GM18520 (cell line): Measurements from ENCODE around the gene BMPR1A.

Experiments used
- ATAC-seq: cut with Tn5 transposase; IDR thresholded peaks from one replicate; pipeline ENCODE4 v1.9.1; 2021; ENCODE audit not compliant: unreplicated experiment

BMPR1A gene

DNA sequence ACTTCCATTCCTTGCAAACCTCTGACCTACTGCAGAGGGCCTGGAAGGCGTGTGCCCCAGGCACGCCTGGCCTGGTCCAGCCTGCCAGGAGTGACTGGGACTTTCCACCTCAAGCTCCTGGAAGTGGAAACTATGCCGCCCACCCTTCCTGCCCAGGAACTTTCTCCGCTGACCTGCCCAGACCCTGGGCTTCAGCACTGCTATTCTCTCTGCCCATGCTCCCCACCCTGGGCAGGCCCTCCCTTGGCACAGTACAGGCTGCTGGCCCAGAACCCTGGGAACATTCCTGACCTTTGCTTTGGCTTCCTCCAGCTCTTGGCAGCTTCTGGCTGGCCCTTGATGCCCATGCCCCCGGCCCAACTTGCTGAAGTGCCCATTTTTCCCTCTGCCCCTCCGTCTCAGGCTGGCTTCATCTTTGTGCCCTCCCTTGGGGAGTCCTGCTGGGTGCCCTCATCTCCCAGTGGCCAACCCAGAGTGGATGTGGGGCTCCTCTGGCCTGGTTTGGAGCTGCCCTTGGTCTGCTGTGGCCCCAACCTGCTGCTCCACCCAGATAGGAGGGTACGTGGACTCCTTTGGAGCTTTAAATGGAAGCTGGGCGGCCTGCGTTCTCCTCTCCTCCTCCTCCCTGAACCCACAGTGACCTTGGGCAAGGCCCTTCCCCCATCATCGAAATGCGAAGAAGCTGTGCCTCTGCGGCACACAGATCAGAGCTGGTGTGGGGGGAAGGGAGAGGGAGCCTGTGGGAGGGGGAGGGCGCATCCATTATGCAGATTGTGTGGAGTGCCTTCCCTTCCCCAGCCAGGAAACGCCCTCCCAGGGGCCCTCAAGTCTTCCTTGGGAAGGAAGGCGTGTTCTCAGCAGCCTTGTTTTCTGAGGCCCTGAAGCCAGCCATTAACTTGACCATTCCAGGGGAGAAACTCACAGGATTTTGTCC lies 197.6 kb downstream of the BMPR1A start:
- no peak for ATAC-seq

DNA sequence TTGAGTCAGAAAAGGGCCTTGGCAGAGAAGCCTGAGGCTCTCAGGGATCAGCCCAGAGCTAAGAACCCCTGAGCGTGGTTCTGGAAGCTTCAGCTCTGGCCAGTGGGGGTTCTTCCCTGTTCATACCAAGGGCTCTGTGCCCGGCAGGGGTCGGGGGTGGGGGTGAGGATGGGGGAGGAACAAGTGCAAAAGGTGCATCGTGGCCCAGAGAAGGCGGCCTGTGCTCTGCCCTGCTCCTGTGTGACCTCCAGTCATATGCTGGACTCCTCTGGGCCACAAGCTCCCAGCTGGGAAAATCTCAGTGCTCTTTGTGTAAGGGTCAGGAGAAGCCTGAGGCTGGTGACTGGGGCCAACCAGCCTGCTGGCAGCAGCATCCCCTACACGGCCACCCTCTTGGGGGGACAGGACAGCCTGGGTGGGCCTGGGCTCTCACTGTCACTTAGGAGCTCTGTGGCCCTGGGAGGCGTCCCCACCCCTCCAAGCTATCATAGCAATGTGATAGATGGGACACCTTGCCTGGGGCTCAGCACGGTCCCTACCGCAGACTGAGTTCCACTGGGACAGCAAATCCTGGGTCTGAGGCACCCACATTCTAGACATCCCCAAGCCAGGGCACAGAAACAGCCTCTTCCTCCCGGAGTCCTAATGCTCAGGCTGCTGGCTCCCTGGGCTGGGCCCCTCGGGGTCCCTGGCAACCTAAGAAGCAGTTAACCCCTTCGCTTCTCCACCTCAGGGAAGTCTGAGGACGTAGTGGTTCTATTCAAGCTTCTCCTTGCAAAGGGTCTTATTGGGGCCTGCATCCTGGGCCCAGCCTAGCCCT lies 198.5 kb downstream of the BMPR1A start:
- no peak for ATAC-seq

DNA sequence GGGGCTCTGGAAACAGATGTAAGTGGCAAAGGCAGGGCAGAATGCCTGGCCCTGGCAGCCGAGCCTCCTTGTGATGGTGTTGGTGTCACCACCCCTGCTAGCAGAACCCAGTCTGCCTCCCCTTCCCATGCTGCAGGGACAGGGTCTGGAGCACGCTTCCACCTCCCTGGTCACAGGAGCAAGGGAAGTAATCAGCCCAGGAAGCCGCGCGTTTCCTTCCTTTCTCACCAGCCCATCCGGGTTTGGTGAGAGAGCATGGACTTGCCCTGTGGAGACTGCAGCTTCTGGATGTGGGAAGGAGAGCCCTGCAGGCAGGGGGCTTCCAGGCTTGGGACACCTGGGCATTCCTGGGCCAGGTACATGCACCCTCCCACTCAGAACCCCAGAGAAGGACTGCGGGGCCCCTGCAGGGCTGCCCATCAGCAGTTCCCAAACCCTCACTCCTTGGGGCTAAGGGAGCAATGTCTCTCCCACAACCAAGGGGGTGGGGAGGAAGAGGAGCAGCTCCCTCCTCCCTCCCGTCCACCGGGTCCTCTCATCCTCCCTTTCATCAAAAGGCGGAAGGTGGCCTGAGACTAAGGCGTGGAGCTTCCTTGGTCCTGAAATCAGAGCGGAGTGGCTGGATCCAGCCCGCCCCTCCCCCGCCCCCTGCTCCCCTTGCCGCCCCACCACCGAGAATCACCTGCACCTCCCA lies 199.2 kb downstream of the BMPR1A start:
- no peak for ATAC-seq

DNA sequence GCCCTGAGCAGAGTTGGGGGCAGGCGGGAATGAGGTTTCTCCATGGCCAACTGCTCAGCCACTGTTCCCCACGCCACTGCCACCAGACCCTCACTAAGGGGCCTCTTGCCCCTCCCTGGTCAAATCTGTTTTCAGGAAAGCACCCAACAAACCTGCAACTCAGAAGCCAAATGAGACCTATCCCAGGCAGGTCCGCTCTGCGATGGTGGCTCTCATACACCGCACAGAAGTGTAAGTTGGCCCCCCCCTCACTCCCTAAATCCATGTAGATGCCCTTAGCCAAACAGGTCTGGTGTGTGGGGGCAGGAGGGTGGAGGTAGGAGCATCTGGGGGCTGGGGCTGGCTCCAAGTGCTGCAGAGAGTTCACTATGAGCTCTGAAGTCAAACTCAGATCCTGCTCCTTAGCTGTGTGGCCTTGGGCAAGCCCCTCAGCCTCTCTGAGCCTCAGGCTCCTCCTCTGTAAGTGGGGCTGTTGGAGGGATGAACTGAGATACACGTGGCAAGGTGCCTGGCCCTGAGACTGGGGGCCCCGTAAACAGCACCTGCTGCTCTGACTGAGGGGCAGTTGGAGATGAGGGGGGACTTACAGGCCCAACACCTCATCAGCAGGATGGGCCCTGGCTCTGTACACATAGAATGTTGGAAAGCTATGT lies 199.9 kb downstream of the BMPR1A start:
- ATAC-seq = no peak

DNA sequence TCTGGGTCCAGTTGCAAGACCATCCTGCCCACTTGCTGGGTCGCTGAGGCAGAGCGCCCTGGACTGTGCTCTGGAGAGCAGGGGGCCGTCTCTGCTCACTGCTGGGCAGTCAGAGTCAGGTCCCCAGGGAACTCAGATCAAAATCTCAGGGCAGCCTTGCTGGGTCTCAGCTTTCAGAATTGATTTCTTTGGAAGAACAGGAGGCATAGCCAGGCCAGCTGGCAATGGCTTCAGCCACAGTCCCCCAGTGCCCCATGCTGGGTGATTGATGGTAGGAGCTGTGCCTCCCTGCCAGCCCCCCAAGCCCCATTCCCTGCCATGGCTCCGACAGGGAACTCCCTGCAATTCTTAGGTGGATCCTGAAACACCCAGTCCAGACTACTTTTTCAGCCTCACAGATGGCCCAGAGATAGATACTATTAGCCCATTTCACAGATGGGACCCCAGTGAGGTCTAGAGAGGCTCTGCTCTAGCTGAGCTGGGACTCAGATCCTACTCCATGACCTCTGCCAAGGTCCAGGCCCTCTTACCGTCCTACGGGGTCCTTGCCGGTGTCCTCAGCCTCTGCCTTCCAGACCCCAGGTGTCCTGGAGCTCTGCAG lies 200.5 kb downstream of the BMPR1A start:
- no peak for ATAC-seq

DNA sequence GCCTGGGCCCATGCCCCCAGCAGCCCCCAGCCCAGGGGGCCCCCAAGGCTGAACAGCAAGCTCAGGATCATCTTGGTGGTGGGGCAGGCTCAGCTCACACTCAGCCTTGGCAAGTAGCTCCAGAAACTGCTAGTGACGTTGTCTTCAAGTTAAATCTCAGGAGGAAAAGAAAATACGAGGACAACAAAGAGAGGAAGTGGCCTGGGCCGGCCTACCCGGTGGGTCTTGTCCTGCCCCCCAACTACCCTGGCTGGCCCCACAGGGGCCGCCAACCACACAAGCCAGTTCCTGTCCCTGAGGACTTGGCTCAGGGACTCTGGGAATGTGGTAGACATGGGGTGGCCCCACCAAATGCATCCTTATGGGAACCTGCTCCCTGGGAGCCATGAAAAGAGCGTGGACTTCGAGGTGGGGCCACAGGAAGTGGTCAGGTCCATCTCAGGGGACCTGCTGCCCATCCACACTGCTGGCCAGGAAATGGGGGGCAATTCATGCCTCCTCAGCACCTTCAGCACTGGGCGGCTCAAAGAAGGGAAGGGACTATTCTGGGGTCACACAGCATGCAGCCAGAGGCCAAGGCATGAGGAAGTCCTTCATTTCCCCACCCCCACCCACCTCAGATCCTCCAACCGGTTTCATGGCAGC lies 201.2 kb downstream of the BMPR1A start, which contains the start of gene MMRN2:
Gene MMRN2, minus strand, starts transcription at position 145 of the 645 bp plus-strand sequence. Its CDS starts 74 bp downstream, at position 71.
- ATAC-seq = no peak

DNA sequence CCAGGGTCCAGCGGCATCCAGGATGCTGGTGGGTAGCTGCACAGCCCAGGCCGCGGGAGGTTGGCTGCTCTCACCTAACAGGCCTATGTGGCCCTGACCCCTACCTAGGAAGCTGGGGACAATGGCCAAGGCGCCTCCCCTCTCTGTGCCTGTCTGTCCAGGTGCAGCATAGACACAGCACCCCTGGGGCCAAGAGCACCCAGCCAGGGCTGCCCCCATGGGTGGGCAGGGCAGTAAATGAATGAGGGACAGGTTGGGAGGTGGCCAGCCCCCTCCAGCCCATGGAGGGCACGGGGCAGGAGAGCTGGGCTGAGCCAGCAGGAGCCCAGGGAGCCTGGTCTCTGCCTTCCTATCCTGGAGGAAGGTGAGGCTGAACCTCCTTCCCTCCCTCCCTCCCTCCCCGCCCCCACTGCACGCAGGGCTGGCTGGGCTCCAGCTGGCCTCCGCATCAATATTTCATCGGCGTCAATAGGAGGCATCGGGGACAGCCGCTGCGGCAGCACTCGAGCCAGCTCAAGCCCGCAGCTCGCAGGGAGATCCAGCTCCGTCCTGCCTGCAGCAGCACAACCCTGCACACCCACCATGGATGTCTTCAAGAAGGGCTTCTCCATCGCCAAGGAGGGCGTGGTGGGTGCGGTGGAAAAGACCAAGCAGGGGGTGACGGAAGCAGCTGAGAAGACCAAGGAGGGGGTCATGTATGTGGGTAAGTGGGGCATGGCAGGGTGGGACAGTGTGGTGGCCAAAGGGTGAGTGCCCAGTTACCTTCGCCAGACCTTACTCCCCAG lies 201.9 kb downstream of the BMPR1A start, which contains the start of gene SNCG:
Gene SNCG, plus strand, starts transcription at position 484 of the 785 bp plus-strand sequence. Its CDS starts 99 bp downstream, at position 583.
- ATAC-seq = no peak

DNA sequence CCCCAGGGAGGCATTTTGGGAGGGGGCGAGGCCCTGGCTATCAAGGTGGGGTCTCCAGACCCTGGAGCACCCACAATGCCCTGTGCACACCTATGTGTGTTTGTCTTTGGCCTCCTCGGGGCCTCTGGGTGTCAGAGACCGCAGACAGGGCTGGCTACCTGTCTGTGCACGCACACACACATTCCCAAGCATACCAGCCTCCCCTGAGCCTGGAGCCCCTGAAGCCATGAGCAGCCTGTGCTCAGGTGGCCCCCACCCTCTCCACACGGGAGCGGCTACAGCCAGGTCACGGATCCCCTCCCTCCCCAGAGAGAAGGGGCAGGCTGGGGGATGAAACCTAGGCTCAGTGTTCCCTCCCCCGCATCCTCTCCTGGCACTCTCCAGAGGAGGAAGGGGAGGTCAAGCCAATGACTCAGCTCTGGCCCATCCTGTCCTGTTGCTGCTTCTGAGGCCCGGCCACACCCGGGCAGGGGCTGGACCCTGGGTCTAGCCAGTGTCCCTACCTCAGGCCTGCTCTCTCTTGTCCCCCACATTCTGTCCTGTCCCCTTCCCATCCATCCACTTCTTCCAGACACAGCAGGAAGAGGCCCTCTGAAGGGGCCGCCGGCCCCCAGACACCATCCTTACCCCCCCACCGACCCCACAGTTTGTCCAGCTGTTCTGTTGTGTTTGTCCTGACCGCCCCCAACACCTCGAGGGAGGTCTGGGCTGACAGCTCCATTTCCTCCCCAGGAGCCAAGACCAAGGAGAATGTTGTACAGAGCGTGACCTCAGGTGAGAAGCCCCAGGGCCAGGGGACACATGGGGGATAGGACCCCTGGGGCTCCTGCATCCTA lies 202.7 kb downstream of the BMPR1A start:
- ATAC-seq = no peak

DNA sequence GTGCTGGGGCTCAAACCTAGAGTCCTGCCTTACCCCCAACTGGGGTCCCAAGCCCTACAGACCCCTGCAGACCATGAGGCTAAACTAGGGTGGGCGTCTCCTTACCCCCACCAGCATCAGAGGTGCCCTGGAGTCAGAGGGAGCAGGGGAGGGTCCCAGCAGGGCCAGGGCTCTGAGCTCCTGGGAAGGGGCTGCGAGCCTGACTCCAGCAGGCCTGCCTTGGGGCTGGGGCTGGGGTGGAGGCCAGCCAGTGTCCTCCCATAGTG lies 203.3 kb downstream of the BMPR1A start:
- ATAC-seq = no peak

DNA sequence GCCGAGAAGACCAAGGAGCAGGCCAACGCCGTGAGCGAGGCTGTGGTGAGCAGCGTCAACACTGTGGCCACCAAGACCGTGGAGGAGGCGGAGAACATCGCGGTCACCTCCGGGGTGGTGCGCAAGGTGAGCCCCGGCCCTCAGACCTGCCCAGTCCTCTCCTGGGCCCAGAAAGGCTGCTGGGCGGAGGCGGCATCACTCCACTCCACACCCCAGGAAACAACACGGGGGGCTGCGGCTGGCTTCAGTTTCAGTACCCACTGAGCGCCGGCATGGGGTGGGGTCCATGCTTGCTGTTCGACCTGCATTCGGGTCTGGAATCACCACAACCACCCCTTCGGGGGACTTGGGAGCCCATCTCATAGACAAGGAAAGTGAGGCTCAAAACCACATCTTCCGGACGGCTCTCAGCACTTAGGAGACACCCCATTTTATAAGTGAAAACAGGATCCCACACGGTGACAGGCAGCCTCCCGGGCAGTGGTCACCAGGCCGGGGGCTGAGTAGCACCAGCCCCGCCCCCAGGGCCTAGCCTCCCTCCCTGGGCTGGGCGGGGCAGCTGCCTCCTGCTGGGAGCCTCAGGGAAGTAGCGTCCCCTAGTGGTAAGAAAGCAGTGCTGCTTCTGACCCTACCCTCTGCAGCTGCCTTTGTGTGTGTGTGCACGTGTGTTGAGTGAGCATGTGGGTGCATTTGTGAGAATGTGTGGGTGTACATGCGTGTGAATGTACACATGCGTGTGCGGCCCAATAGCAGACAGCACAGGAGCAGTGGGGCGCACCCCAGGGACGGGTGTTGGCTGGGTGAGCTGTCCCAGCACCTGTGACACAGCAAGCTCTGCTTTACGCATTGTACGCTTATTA lies 203.8 kb downstream of the BMPR1A start:
- ATAC-seq = peak; percentile 55

DNA sequence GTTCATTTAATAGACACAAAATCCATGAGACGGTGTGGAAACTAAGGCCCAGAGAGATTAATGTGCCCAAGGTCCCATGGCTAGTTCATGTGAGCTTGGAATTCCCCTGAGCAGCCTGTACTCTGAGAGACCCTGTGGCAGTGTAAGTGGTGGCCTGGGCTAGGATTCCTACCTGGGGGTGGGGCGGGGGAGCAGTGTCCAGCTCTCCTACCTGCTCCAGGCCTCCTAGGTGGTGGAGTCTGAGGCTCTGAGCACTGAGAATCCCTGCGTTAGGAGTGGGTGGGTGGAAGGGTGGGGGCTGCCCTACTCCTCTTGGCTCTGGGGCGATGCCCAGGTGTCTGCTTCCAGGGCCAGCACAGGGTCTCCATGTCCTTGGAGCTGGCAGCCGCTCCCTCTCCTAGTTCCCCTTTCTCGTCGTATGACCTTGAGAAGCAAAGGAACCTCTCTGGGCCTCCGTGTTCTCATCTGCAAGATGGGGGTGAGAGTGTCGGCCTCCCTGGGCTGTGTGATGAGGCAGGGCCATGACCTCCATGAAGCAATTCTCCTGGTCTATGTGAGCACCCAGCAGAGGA lies 204.5 kb downstream of the BMPR1A start:
- ATAC-seq = no peak

DNA sequence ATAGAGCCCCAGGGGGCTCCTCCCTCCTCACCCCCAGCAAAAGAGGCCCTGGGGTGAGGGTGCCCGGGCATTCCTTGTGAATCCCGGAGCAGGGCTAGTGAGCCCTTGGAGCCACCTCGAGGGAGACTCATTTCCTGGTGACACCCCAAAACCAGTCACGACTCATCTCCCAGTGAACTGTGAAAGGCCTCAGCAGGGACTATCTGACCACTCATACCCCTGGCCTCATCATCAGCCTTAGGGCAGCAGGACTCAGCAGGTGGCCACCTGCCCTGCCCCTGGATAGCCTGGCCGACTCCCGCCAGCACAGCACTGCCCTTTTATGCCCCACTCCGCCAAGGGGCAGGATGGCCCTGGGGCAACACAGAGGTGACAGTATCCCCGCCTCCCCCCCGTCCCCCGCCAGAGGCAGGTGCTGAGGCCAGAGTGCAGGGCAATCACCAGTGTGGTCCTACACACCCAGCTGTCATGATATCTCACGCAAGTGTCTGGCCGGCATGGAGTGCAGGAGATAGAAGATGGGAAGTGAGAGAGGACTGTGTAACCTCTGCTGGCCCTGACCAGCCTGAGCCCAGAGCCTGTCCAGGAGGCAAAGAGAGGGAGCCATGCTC lies 205.2 kb downstream of the BMPR1A start:
- no peak for ATAC-seq

DNA sequence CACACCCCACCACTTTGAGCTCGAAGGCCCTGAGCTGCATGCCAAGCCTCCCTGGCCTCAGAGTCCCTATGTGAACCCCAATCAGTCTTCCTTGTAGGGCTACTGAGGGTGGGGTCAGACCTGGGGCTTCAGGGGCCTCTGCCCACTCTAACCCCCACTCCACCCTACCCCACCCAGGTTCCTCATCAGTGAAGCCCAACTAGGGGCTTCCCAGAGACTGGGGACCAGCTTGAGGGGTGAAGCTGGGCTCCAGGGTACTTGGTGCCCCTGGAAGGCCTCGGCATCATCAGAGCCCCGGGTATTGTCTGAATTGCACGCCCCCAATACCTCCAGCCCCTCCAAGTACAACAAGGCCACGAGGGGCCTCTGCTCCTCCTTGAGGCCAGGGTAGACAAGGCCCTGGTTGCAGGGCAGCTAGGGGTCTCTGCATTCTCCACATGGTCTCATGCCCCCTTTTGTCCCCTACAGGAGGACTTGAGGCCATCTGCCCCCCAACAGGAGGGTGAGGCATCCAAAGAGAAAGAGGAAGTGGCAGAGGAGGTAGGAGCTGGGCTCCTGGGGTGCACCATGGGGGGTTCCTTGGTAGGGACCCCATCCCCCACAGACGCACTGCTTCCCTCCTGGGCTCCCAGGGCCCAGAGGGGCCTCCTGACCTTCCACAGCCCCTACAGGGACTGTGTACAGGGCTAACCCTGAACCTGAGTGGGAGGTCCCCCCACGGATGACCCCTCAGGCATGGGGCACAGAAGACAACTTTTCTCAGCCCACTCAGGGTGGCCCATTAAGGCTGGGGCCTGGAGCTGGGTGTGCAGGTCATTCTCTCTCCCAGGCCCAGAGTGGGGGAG lies 205.9 kb downstream of the BMPR1A start:
- ATAC-seq = no peak

DNA sequence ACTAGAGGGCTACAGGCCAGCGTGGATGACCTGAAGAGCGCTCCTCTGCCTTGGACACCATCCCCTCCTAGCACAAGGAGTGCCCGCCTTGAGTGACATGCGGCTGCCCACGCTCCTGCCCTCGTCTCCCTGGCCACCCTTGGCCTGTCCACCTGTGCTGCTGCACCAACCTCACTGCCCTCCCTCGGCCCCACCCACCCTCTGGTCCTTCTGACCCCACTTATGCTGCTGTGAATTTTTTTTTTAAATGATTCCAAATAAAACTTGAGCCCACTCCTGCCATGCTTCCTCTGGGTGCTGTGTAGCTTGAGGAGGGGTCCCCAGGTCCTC lies 206.5 kb downstream of the BMPR1A start:
- ATAC-seq = no peak

DNA sequence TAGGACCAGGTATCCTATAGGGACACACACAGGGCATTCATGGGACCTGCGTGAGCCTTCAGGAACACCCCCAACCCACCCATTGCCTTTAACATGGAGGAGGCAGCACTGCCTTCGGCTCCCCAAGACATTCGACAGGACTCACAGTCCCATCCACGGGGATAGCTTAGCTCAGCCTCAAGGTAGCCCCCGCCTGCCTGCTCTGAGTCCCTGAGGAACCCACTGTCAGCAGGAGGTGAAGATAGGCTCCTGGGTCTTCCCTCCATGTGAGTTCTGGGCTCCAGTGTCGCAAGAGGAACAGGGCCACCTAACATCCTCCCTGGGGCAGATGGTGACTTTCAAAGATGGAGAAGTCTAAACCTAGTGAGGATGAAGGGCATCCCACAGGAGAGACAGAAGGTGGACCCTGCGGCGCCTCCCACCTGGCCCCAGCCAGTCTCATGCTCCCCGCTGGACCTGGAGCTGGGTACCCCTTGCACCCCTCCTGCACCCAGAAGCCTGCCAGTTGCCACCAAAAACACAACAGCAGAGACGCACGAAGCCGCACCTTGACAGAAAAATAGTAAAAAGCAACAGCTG lies 207.0 kb downstream of the BMPR1A start:
- no peak for ATAC-seq
